HuH-7 (cell line): ENCODE results near the gene CDH4.

Experiments
- DNase-seq: peaks from one replicate; pipeline ENCODE4 v3.0.0; 2011; ENCODE audit warnings: low spot score

Gene CDH4

GRCh38 chr20:61806314-61806713 is 554.3 kb downstream of the CDH4 start:
- DNase-seq, result no peak

GRCh38 chr20:61806995-61807394 is 554.9 kb downstream of the CDH4 start:
- DNase-seq, result no peak

GRCh38 chr20:61807471-61808160 is 555.6 kb downstream of the CDH4 start:
- DNase-seq, result no peak

GRCh38 chr20:61808447-61808846 is 556.4 kb downstream of the CDH4 start:
- no peak for DNase-seq

- DNase-seq, result no peak
These were observed 557.1 kb downstream of the CDH4 start for GRCh38 chr20:61809006-61809770.

- no peak for DNase-seq
These were observed 558.1 kb downstream of the CDH4 start for GRCh38 chr20:61810066-61810737.

GRCh38 chr20:61810738-61811135 is 558.7 kb downstream of the CDH4 start:
- no peak for DNase-seq

- no peak for DNase-seq
These were observed 559.1 kb downstream of the CDH4 start for GRCh38 chr20:61811166-61811565.

GRCh38 chr20:61812121-61812844 is 560.2 kb downstream of the CDH4 start:
- no peak for DNase-seq

GRCh38 chr20:61812845-61813485 is 560.9 kb downstream of the CDH4 start:
- DNase-seq, result no peak

GRCh38 chr20:61813791-61814190 is 561.7 kb downstream of the CDH4 start:
- no peak for DNase-seq

- no peak for DNase-seq
These were observed 562.2 kb downstream of the CDH4 start for GRCh38 chr20:61814244-61814643.

GRCh38 chr20:61814726-61815125 is 562.7 kb downstream of the CDH4 start:
- no peak for DNase-seq

- DNase-seq, result no peak
These were observed 563.1 kb downstream of the CDH4 start for GRCh38 chr20:61815176-61815575.

GRCh38 chr20:61815678-61816077 is 563.6 kb downstream of the CDH4 start:
- DNase-seq, result no peak

- DNase-seq, result no peak
These were observed 564.8 kb downstream of the CDH4 start for GRCh38 chr20:61816606-61817460.

- DNase-seq, result no peak
These were observed 565.5 kb downstream of the CDH4 start for GRCh38 chr20:61817575-61817974.

GRCh38 chr20:61818746-61819573 is 566.9 kb downstream of the CDH4 start:
- DNase-seq, result no peak

GRCh38 chr20:61819574-61819846 is 567.4 kb downstream of the CDH4 start:
- DNase-seq, result no peak
